ENCODE measurements around the gene KRT71. TPM values are rescaled to one million over a fixed set of nuclear protein-coding genes. Genes with fewer than 3 reads are reported as not detected.

The KRT71 gene
- polyA plus RNA-seq, 1 donor from 2014 or later, result not detected

- Histone ChIP-seq H3K27me3 (ENCODE audit: insufficient read depth, low read depth, low read length) (no peaks in the 10 kb centered on the region), H3K9ac (ENCODE audit: low read length) (no peak overlapping the region), H3K4me2 (ENCODE audit: low read length) (no peak overlapping the region), H3K9me2 (ENCODE audit: insufficient read depth, low read length) (no peaks in the 10 kb centered on the region), H3K4me3 (ENCODE audit: low read length) (no peak overlapping the region), H3K9me3 (ENCODE audit: low read length) (no peaks in the 10 kb centered on the region), H3K79me2 (replicated peaks; ENCODE audit: insufficient read depth, low read length) (no peaks in the 10 kb centered on the region), H3K36me3 (ENCODE audit: insufficient read depth, low read length) (no peaks in the 10 kb centered on the region), H3K27ac (ENCODE audit: low read length) (no peak overlapping the region), H4K20me1 (ENCODE audit: insufficient read depth) (no peaks in the 10 kb centered on the region), H3F3A (ENCODE audit: insufficient read depth, low read length, poor library complexity, severe bottlenecking) (no peaks in the 10 kb centered on the region), H2AFZ (ENCODE audit: low read depth, low read length) (no peak overlapping the region)
- TF ChIP-seq SMC3 (conservative IDR thresholded peaks at IDR 0.05; ENCODE audit: poor library complexity), result peak; percentile 17
- peak; percentile 10 for TF ChIP-seq RAD21 (conservative IDR thresholded peaks at IDR 0.05)
- TF ChIP-seq POLR2AphosphoS5 (IDR thresholded peaks at IDR 0.05), result no peak
- TF ChIP-seq CTCF (IDR thresholded peaks at IDR 0.05; ENCODE audit: poor library complexity, severe bottlenecking), result peak; percentile 53
- no peak for TF ChIP-seq EP300 (conservative IDR thresholded peaks at IDR 0.05; ENCODE audit: poor library complexity, severe bottlenecking)
- TF ChIP-seq MXI1 (conservative IDR thresholded peaks at IDR 0.05; ENCODE audit: poor library complexity, severe bottlenecking), result no peak
Observed at GRCh38 chr12:52506858-52507715, 45.9 kb downstream of the KRT71 start.

- H3K4me2 ChIP-seq (ENCODE audit: low read length), result no peak overlapping the region
- H3K4me3 ChIP-seq (ENCODE audit: low read length), result no peak overlapping the region
- H3K9ac ChIP-seq (ENCODE audit: low read length), result no peak overlapping the region
- no peaks in the 10 kb centered on the region for H3K79me2 ChIP-seq (replicated peaks; ENCODE audit: insufficient read depth, low read length)
- H4K20me1 ChIP-seq (ENCODE audit: insufficient read depth), result no peaks in the 10 kb centered on the region
- H2AFZ ChIP-seq (ENCODE audit: low read depth, low read length), result no peak overlapping the region
- H3K27ac ChIP-seq (ENCODE audit: low read length), result no peak overlapping the region
- no peaks in the 10 kb centered on the region for H3K9me2 ChIP-seq (ENCODE audit: insufficient read depth, low read length)
- H3K36me3 ChIP-seq (ENCODE audit: insufficient read depth, low read length), result no peaks in the 10 kb centered on the region
- TF ChIP-seq REST (IDR thresholded peaks at IDR 0.05; ENCODE audit: borderline replicate concordance) (no peak), CTCF (IDR thresholded peaks at IDR 0.05; ENCODE audit: poor library complexity, severe bottlenecking) (no peak), POLR2AphosphoS5 (IDR thresholded peaks at IDR 0.05) (no peak), MXI1 (conservative IDR thresholded peaks at IDR 0.05; ENCODE audit: poor library complexity, severe bottlenecking) (no peak), SMC3 (conservative IDR thresholded peaks at IDR 0.05; ENCODE audit: poor library complexity) (no peak), RAD21 (conservative IDR thresholded peaks at IDR 0.05) (no peak), EZH2 (IDR thresholded peaks at IDR 0.05; ENCODE audit: borderline replicate concordance, insufficient read depth, low read length, poor library complexity, severe bottlenecking) (no peak)
- H3K27me3 ChIP-seq (ENCODE audit: insufficient read depth, low read depth, low read length), result no peaks in the 10 kb centered on the region
- no peaks in the 10 kb centered on the region for H3F3A ChIP-seq (ENCODE audit: insufficient read depth, low read length, poor library complexity, severe bottlenecking)
- H3K9me3 ChIP-seq (ENCODE audit: low read length), result no peaks in the 10 kb centered on the region
Observed at GRCh38 chr12:52502877-52503276, 50.1 kb downstream of the KRT71 start.
